SU-DHL-6 (cell line): ENCODE measurements around the gene CCR5.

Source experiments
- H2AFZ ChIP-seq: fragments of 200-600 bp; sonication (generic); 2 replicates; pipeline ENCODE4 v1.6.1; 2014; ENCODE audit warnings: low read depth, mild to moderate bottlenecking, moderate library complexity, mixed read lengths, antibody characterized with exemption, low read length; ENCODE audit not compliant: severe bottlenecking
- H3F3A ChIP-seq: fragments of 200-600 bp; shearing (Covaris generic); 2 replicates; pipeline ENCODE4 v1.6.0; 2016; ENCODE audit warnings: antibody characterized with exemption, mild to moderate bottlenecking; ENCODE audit not compliant: insufficient read depth
- H3K27ac ChIP-seq: fragments of 200-600 bp; sonication (generic); 2 replicates; pipeline ENCODE4 v1.5.1; 2016; ENCODE audit warnings: low read depth, mild to moderate bottlenecking, low read length, moderate library complexity, mixed read lengths
- H3K27me3 ChIP-seq: fragments of 200-600 bp; sonication (generic), shearing (Covaris generic); 2 replicates; pipeline ENCODE4 v1.6.0; 2014; ENCODE audit warnings: mild to moderate bottlenecking, low read length
- H3K36me3 ChIP-seq: fragments of 200-600 bp; sonication (generic); 2 replicates; pipeline ENCODE4 v1.6.1; 2014; ENCODE audit warnings: mild to moderate bottlenecking, low read length, mixed read lengths
- H3K4me2 ChIP-seq: fragments of 300-600, 200-600 bp; shearing (Covaris generic), sonication (generic); 2 replicates; pipeline ENCODE4 v1.6.0; 2014; ENCODE audit warnings: low read length, low read depth, mild to moderate bottlenecking; ENCODE audit not compliant: poor library complexity, severe bottlenecking
- H3K4me3 ChIP-seq: fragments of 200-600 bp; sonication (generic); 2 replicates; pipeline ENCODE4 v1.5.1; 2014; ENCODE audit warnings: antibody characterized with exemption, low read length, mild to moderate bottlenecking, mixed read lengths; ENCODE audit not compliant: insufficient read depth, poor library complexity, severe bottlenecking
- H3K79me2 ChIP-seq: fragments of 200-600 bp; sonication (generic); 2 replicates; pipeline ENCODE4 v1.6.1; 2014; ENCODE audit warnings: mild to moderate bottlenecking, low read length, moderate library complexity; ENCODE audit not compliant: insufficient read depth
- H3K9ac ChIP-seq: fragments of 200-600 bp; sonication (generic); 2 replicates; pipeline ENCODE4 v1.7.0; 2014; ENCODE audit warnings: mild to moderate bottlenecking, low read length
- H3K9me2 ChIP-seq: fragments of 200-600 bp; sonication (generic); replicated peaks from 2 replicates; pipeline ENCODE4 v1.6.1; 2014; ENCODE audit warnings: low read length; ENCODE audit not compliant: insufficient read depth
- H3K9me3 ChIP-seq: fragments of 200-600 bp; sonication (generic); 2 replicates; pipeline ENCODE4 v1.6.1; 2014; ENCODE audit warnings: low read length, mixed read lengths; ENCODE audit not compliant: insufficient read depth
- H4K20me1 ChIP-seq: fragments of 200-600 bp; sonication (generic); 2 replicates; pipeline ENCODE4 v1.6.1; 2014; ENCODE audit warnings: low read depth, mild to moderate bottlenecking, antibody characterized with exemption, low read length, moderate library complexity, mixed read lengths
- CTCF ChIP-seq: fragments of 200-600 bp; sonication (generic); IDR thresholded peaks from one replicate; pipeline ENCODE4 v1.5.1; 2017; ENCODE audit warnings: antibody characterized with exemption, mild to moderate bottlenecking, low read length, moderate library complexity; ENCODE audit not compliant: insufficient read depth, poor library complexity, severe bottlenecking
- EZH2phosphoT487 ChIP-seq: fragments of 200-600 bp; sonication (generic), shearing (Covaris generic); conservative IDR thresholded peaks from 2 replicates; pipeline ENCODE4 v1.6.1; 2018; ENCODE audit warnings: mild to moderate bottlenecking, antibody characterized with exemption, low read length, moderate library complexity, mixed read lengths

Gene CCR5

GRCh38 chr3:46395766-46396530 lies 25.2 kb downstream of the CCR5 start:
- Histone ChIP-seq H3K79me2 (no peaks in the 10 kb centered on the region), H3K27me3 (no peaks in the 10 kb centered on the region), H3K4me2 (no peak overlapping the region), H3K9ac (no peak overlapping the region), H3K9me3 (no peaks in the 10 kb centered on the region), H3K4me3 (no peak overlapping the region), H4K20me1 (no peaks in the 10 kb centered on the region), H3K27ac (no peak overlapping the region), H3K9me2 (no peaks in the 10 kb centered on the region), H2AFZ (no peak overlapping the region), H3F3A (no peaks in the 10 kb centered on the region), H3K36me3 (no peaks in the 10 kb centered on the region)
- TF ChIP-seq EZH2phosphoT487 (no peak), CTCF (no peak)

- Histone ChIP-seq H3K4me2 (no peak overlapping the region), H3K9ac (no peak overlapping the region), H3K27me3 (no peaks in the 10 kb centered on the region), H4K20me1 (no peaks in the 10 kb centered on the region), H3K79me2 (no peaks in the 10 kb centered on the region), H3K9me3 (no peaks in the 10 kb centered on the region), H3K36me3 (no peaks in the 10 kb centered on the region), H3F3A (no peaks in the 10 kb centered on the region), H2AFZ (no peak overlapping the region), H3K9me2 (no peaks in the 10 kb centered on the region), H3K27ac (no peak overlapping the region), H3K4me3 (no peak overlapping the region)
- TF ChIP-seq EZH2phosphoT487 (no peak), CTCF (no peak)
Observed at GRCh38 chr3:46397111-46397510, 26.4 kb downstream of the CCR5 start.

GRCh38 chr3:46398186-46398955 lies 27.6 kb downstream of the CCR5 start:
- Histone ChIP-seq H3K36me3 (no peaks in the 10 kb centered on the region), H3F3A (no peaks in the 10 kb centered on the region), H3K27me3 (no peaks in the 10 kb centered on the region), H3K9ac (no peak overlapping the region), H3K9me3 (no peaks in the 10 kb centered on the region), H3K79me2 (no peaks in the 10 kb centered on the region), H3K9me2 (no peaks in the 10 kb centered on the region), H4K20me1 (no peaks in the 10 kb centered on the region), H3K4me3 (no peak overlapping the region), H3K4me2 (no peak overlapping the region), H3K27ac (no peak overlapping the region), H2AFZ (no peak overlapping the region)
- no peak for TF ChIP-seq EZH2phosphoT487
- TF ChIP-seq CTCF: no peak
